ENCODE measurements around the gene INTS1. TPM values are rescaled to one million over a fixed set of nuclear protein-coding genes. Genes with fewer than 3 reads are reported as not detected.
A peak's percentile ranks its signal among the peaks of the same experiment; 100 is the strongest.

Gene INTS1
- total and polyA plus RNA-seq, 11 donors: 35.5 to 67.4 (median 45.3) TPM

DNA sequence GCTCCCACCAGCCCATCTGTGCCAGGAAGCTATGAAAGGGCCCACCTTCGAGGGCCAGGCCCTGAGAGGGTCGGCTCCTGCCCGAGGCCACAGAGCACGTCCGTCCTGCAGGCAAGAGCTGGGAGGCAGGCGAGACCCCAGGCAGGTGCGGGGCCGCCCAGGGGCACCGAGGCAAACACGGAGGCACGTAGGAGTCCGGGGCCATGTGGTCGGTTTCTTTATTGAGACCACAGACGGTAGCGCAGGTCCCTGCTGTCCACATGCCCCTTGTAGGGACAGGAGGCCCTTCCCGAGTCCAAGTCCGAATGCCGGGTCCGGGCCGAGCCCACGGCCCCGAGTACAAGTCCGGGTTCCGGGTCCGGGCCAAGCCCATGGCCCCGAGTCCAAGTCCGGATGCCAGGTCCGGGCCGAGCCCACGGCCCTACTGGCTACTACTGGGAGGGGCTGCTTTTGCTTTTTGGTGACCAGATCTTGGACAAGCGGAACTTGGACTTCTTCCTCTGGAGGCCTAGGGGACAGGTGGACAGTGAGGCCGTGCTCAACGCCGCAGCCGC lies 69.9 kb downstream of the INTS1 start:
- Histone ChIP-seq H3K36me3 (peaks cover 0 to 24% (median 6%) of the 10 kb centered on the region in 9 donors), H3K9me3 (no peaks in the 10 kb centered on the region), H3K27ac (no peak overlapping the region), H3K4me1 (peaks cover 0 to 9% (median 2%) of the 10 kb centered on the region in 12 donors), H3K4me3 (no peak overlapping the region), H3K27me3 (peaks cover 11 to 25% (median 16%) of the 10 kb centered on the region in 9 donors)
- intact Hi-C loops (cut with DNase I): loop anchor here in 7 of 10 donors (5.0 to 10.0 kb wide), 6 partner anchors 33 to 242 kb away; no protein-coding TSS in a partner anchor
- DNase-seq: no peak
- 93 to 95% (median 93%) methylated on average over 8 to 35 of the region's 35 CpGs for WGBS, 4 donors
- TF ChIP-seq, protein P1, sequence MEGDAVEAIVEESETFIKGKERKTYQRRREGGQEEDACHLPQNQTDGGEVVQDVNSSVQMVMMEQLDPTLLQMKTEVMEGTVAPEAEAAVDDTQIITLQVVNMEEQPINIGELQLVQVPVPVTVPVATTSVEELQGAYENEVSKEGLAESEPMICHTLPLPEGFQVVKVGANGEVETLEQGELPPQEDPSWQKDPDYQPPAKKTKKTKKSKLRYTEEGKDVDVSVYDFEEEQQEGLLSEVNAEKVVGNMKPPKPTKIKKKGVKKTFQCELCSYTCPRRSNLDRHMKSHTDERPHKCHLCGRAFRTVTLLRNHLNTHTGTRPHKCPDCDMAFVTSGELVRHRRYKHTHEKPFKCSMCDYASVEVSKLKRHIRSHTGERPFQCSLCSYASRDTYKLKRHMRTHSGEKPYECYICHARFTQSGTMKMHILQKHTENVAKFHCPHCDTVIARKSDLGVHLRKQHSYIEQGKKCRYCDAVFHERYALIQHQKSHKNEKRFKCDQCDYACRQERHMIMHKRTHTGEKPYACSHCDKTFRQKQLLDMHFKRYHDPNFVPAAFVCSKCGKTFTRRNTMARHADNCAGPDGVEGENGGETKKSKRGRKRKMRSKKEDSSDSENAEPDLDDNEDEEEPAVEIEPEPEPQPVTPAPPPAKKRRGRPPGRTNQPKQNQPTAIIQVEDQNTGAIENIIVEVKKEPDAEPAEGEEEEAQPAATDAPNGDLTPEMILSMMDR (IDR thresholded peaks at IDR 0.05): no peak
- TF ChIP-seq POLR2A (IDR thresholded peaks at IDR 0.05): no peak
- ATAC-seq: no peak

DNA sequence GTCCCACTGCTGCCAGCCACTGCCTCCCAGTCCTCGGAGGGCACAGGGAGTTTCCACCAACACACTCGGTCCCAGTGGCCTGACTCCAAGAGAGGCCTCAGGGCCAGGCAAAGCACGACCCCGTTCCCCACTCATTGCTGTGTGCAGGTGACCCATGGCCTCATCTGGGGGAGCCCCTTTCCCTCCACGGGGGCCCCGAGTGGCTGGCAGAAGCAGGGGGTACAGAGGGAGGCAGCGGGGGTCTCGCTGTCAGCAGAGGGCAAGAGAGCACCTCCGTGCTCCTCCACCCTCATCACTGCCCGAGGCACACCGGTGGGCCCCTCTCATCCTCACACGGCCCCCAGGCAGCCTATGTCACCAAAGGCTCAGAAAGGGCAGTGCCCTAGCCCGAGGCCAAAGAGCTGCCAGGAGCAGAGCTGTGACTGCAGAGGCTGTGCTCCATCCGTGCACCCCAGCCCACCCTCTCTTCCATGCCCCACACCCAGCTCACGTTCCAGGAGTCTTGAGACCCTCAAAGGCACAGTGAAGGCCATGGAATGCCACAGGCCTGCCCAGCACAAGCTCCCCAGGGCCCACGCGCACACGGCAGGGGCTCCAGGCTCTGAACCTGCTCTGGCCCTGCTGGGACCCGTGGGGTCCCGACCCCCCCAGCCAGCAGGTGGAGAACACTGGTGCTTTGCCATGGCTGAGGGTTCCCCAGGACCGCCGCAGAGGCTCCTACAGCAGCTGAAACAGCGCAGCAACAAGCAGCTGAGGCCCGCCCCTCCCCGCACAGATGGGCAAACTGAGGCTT lies 70.9 kb downstream of the INTS1 start:
- no peak overlapping the region for H3K4me3 ChIP-seq
- peaks cover 0 to 11% (median 2%) of the 10 kb centered on the region in 12 donors for H3K4me1 ChIP-seq
- no peak for DNase-seq
- peaks cover 11 to 30% (median 22%) of the 10 kb centered on the region in 9 donors for H3K27me3 ChIP-seq
- no peaks in the 10 kb centered on the region for H3K9me3 ChIP-seq
- ATAC-seq: no peak
- 78 to 82% (median 80%) methylated on average over 15 to 25 of the region's 25 CpGs for WGBS, 4 donors
- intact Hi-C loops (cut with DNase I): loop anchor here in 8 of 10 donors (2.0 to 10.0 kb wide), 7 partner anchors 34 to 241 kb away; no protein-coding TSS in a partner anchor
- no peak overlapping the region for H3K27ac ChIP-seq
- TF ChIP-seq, protein P1 (IDR thresholded peaks at IDR 0.05): no peak
- no peak for TF ChIP-seq POLR2A (IDR thresholded peaks at IDR 0.05)
- H3K36me3 ChIP-seq: peaks cover 0 to 23% (median 6%) of the 10 kb centered on the region in 9 donors

DNA sequence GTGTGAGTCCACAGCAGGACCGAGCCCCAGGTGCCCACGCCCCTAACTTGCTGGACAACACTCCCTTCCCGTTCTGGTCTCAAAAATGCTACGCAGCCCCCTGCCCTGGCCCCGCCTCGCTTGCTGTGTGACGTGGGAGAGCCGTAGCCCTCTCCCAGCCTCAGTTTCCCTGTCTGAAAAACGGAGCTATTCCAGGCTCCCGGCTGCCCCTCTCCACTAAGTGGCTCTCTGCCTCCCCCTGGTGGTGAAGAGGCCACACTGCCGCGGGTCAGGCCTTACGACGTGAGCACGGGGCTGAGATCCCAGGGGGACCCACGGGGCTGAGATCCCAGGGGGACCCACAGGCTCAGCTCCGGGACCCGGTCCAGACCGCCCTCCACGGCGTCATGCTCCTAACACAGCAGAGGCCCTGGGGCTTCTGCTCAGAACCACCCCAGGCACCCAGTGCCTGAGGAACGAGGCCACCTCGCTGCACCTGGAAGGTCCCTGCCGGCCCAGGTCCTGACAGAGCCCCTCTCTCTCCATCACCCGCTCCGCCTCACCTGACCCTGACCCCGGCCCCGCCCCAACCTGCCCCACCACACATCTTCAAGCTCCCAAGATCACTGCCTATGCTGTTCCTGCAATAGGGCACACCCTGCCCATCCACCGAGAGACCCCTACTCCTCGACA lies 71.6 kb downstream of the INTS1 start:
- DNase-seq (peak; percentile 66 to 87 (median 72)), ATAC-seq (peak in 3 of 4 donors; percentile 61 to 72 (median 65))
- peaks cover 0 to 11% (median 2%) of the 10 kb centered on the region in 12 donors for H3K4me1 ChIP-seq
- peaks cover 0 to 16% (median 6%) of the 10 kb centered on the region in 9 donors for H3K36me3 ChIP-seq
- no peaks in the 10 kb centered on the region for H3K9me3 ChIP-seq
- intact Hi-C loops (cut with DNase I): loop anchor here in 8 of 10 donors (1.0 to 10.0 kb wide), 8 partner anchors 35 to 240 kb away; no protein-coding TSS in a partner anchor
- H3K27me3 ChIP-seq: peaks cover 11 to 31% (median 22%) of the 10 kb centered on the region in 9 donors
- H3K4me3 ChIP-seq: no peak overlapping the region
- no peak for TF ChIP-seq POLR2A (IDR thresholded peaks at IDR 0.05)
- TF ChIP-seq, protein P1 (IDR thresholded peaks at IDR 0.05): peak; percentile 89 to 99 (median 96)
- H3K27ac ChIP-seq: no peak overlapping the region
- 18 to 29% (median 21%) methylated on average over 20 to 30 of the region's 30 CpGs for whole genome bisulfite sequencing, 4 donors

Data from heart left ventricle (tissue), 16 donors.